Panc1 (cell line): ENCODE measurements around the gene UBE2QL1. TPM values are rescaled to one million over a fixed set of nuclear protein-coding genes. Genes with fewer than 3 reads are reported as not detected.

Source experiments
- ATAC-seq: fragments of 200-7000 bp; cut with Tn5 transposase; 2 replicates; pipeline ENCODE4 v1.9.1; 2020; ENCODE audit warnings: mild to moderate bottlenecking, moderate library complexity
- BruUV-seq: library from RNA; stranded (reverse); fragments of 400-500 nt; replicated peaks from 2 replicates; lab custom pipeline; 2021; lab: Mats Ljungman, UMichigan
- CTCF ChIA-PET: fragments of 300-600 bp; sonication (Branson Sonifier 250); formaldehyde crosslinking; loops from one replicate; lab custom pipeline; 2022; ENCODE audit warnings: antibody characterized with exemption; lab: Charles Lee
- POLR2A ChIA-PET: fragments of 300-600 bp; sonication (Branson Sonifier 250); formaldehyde crosslinking; loops from one replicate; lab custom pipeline; 2022; ENCODE audit warnings: antibody characterized with exemption; lab: Charles Lee
- DNase-seq: peaks from one replicate; pipeline ENCODE4 v3.0.0-alpha.2; 2010; ENCODE audit warnings: low read depth, low spot score
- H3K27ac ChIP-seq: 2 replicates; pipeline ENCODE4 v1.5.1; 2011; ENCODE audit warnings: mild to moderate bottlenecking, low read length, inconsistent platforms
- H3K27me3 ChIP-seq: fragments of 200-500 bp; sonication (Bioruptor generic); 2 replicates; pipeline ENCODE4 v1.6.0; 2014; ENCODE audit warnings: low read length, inconsistent platforms; ENCODE audit not compliant: control insufficient read depth, insufficient read depth
- H3K36me3 ChIP-seq: fragments of 200-500 bp; sonication (Bioruptor generic); 2 replicates; pipeline ENCODE4 v1.5.1; 2014; ENCODE audit warnings: inconsistent platforms, mild to moderate bottlenecking, low read length, moderate library complexity; ENCODE audit not compliant: control insufficient read depth, insufficient read depth
- H3K4me1 ChIP-seq: 2 replicates; pipeline ENCODE4 v1.5.1; 2011; ENCODE audit warnings: inconsistent platforms, mild to moderate bottlenecking, low read length, moderate library complexity; ENCODE audit not compliant: control insufficient read depth, insufficient read depth
- H3K4me3 ChIP-seq, 2 experiments: 2 replicates each; pipeline ENCODE4 v1.5.1; 2011 to 2012; ENCODE audit warnings: low read depth in 2 of 2, low read length in 2 of 2, mild to moderate bottlenecking in 2 of 2, inconsistent platforms in 1 of 2, moderate library complexity in 1 of 2
- H3K9me3 ChIP-seq: fragments of 200-500 bp; sonication (Bioruptor generic); 2 replicates; pipeline ENCODE4 v1.5.1; 2014; ENCODE audit warnings: low read depth, mild to moderate bottlenecking, inconsistent platforms, low read length, moderate library complexity; ENCODE audit not compliant: control insufficient read depth, insufficient read depth
- POLR2AphosphoS5 ChIP-seq: IDR thresholded peaks from 2 replicates; pipeline ENCODE4 v1.6.1; 2012; ENCODE audit warnings: mild to moderate bottlenecking, low read depth, low read length, moderate library complexity
- SIN3A ChIP-seq: IDR thresholded peaks from 2 replicates; pipeline ENCODE4 v1.6.1; 2012; ENCODE audit warnings: low read depth, mild to moderate bottlenecking, low read length, moderate library complexity, borderline replicate concordance; ENCODE audit not compliant: insufficient read depth
- TCF7L2 ChIP-seq: IDR thresholded peaks from 2 replicates; pipeline ENCODE4 v1.6.1; 2011; ENCODE audit warnings: mild to moderate bottlenecking, low read depth, low read length, inconsistent platforms
- in situ Hi-C: cut with HindIII; loops from 2 replicates; pipeline ENCODE4 v1.10.0; 2016; ENCODE audit warnings: low sequenced_read_pairs, low pct_unique_long_range_greater_than_20kb
- intact Hi-C: fragments of 100-400 bp; cut with micrococcal nuclease; formaldehyde crosslinking; loops from one replicate; pipeline ENCODE4 v1.10.0; 2022; ENCODE audit not compliant: unreplicated experiment
- total RNA-seq: library from RNA; stranded (reverse); gene quantifications from one replicate; pipeline ENCODE4 v1.2.1, GENCODE V29; 2021; ENCODE audit not compliant: unreplicated experiment
- TF ChIP-seq, protein P1 (sequence below): fragments of 450-650 bp; IDR thresholded peaks from 2 replicates; pipeline ENCODE4 v1.5.1; 2017; ENCODE audit warnings: mild to moderate bottlenecking
- TF ChIP-seq, protein P2 (sequence below), 2 experiments: IDR thresholded peaks; 2 replicates each; pipeline ENCODE4 v1.6.1; 2011 to 2012; ENCODE audit warnings: low read depth in 2 of 2, control low read depth in 1 of 2, low read length in 1 of 2, mild to moderate bottlenecking in 1 of 2, moderate library complexity in 1 of 2; ENCODE audit not compliant: insufficient read depth in 1 of 2

UBE2QL1 gene
- total RNA-seq, 1 experiment from 2014 or later, result not detected

DNA sequence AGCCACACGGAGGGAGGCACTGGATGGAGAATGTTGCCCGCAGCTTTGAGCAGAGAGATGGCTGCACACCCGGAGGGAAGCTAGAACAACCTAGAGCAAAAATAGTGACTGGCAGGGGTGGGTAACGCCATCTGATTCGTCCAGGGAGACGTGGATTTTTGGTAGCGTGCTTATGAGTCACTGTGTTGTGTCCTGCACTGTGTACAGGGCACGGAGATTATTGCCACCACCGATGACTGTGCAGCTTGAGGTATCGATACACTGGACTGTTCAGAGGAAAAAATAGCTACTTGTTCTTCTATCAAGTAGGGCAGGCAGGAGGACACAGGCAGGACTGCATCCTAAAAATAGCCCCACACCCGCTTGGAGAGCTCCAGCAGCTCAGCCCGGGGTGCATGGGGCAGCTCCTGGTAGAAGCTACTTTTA lies 6.0 kb downstream of the UBE2QL1 start:
- no peak for TF ChIP-seq TCF7L2
- TF ChIP-seq SIN3A, result no peak
- TF ChIP-seq, protein P1, sequence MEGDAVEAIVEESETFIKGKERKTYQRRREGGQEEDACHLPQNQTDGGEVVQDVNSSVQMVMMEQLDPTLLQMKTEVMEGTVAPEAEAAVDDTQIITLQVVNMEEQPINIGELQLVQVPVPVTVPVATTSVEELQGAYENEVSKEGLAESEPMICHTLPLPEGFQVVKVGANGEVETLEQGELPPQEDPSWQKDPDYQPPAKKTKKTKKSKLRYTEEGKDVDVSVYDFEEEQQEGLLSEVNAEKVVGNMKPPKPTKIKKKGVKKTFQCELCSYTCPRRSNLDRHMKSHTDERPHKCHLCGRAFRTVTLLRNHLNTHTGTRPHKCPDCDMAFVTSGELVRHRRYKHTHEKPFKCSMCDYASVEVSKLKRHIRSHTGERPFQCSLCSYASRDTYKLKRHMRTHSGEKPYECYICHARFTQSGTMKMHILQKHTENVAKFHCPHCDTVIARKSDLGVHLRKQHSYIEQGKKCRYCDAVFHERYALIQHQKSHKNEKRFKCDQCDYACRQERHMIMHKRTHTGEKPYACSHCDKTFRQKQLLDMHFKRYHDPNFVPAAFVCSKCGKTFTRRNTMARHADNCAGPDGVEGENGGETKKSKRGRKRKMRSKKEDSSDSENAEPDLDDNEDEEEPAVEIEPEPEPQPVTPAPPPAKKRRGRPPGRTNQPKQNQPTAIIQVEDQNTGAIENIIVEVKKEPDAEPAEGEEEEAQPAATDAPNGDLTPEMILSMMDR, result no peak
- TF ChIP-seq, protein P2, sequence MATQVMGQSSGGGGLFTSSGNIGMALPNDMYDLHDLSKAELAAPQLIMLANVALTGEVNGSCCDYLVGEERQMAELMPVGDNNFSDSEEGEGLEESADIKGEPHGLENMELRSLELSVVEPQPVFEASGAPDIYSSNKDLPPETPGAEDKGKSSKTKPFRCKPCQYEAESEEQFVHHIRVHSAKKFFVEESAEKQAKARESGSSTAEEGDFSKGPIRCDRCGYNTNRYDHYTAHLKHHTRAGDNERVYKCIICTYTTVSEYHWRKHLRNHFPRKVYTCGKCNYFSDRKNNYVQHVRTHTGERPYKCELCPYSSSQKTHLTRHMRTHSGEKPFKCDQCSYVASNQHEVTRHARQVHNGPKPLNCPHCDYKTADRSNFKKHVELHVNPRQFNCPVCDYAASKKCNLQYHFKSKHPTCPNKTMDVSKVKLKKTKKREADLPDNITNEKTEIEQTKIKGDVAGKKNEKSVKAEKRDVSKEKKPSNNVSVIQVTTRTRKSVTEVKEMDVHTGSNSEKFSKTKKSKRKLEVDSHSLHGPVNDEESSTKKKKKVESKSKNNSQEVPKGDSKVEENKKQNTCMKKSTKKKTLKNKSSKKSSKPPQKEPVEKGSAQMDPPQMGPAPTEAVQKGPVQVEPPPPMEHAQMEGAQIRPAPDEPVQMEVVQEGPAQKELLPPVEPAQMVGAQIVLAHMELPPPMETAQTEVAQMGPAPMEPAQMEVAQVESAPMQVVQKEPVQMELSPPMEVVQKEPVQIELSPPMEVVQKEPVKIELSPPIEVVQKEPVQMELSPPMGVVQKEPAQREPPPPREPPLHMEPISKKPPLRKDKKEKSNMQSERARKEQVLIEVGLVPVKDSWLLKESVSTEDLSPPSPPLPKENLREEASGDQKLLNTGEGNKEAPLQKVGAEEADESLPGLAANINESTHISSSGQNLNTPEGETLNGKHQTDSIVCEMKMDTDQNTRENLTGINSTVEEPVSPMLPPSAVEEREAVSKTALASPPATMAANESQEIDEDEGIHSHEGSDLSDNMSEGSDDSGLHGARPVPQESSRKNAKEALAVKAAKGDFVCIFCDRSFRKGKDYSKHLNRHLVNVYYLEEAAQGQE (IDR thresholded peaks at IDR 0.05; ENCODE audit: insufficient read depth in 1 of 2, low read depth in 2 of 2, low read length in 1 of 2), result no peak
- no peak for TF ChIP-seq POLR2AphosphoS5
- POLR2A ChIA-PET, result interaction anchor here (0.6 kb wide), 1 partner anchor 16 kb away, joined by 3 read pairs; no protein-coding TSS in a partner anchor

GRCh38 chr5:6455571-6456200 lies 7.0 kb downstream of the UBE2QL1 start:
- CTCF ChIA-PET, result no interaction called here
- ATAC-seq, result no peak
- Histone ChIP-seq H3K4me3 (no peak overlapping the region), H3K27me3 (peaks cover 39% of the 10 kb centered on the region), H3K4me1 (no peaks in the 10 kb centered on the region), H3K36me3 (no peaks in the 10 kb centered on the region), H3K9me3 (no peaks in the 10 kb centered on the region), H3K27ac (no peak overlapping the region)
- intact Hi-C loops (no loop called here), in situ Hi-C loops (no loop called here)
- TF ChIP-seq SIN3A (no peak), TCF7L2 (no peak), POLR2AphosphoS5 (no peak)
- TF ChIP-seq, protein P1, result no peak
- TF ChIP-seq, protein P2 (IDR thresholded peaks at IDR 0.05; ENCODE audit: insufficient read depth in 1 of 2, low read depth in 2 of 2, low read length in 1 of 2), result no peak
- no TSS peak for BruUV-seq
- POLR2A ChIA-PET, result no interaction called here
- no peak for DNase-seq

More for the DNA sequence above, 6.0 kb downstream of the UBE2QL1 start:
- Histone ChIP-seq H3K27me3 (peaks cover 49% of the 10 kb centered on the region), H3K4me1 (no peaks in the 10 kb centered on the region), H3K27ac (no peak overlapping the region), H3K9me3 (no peaks in the 10 kb centered on the region), H3K36me3 (no peaks in the 10 kb centered on the region), H3K4me3 (no peak overlapping the region)
- no TSS peak for BruUV-seq
- DNase-seq (no peak), ATAC-seq (no peak)
- in situ Hi-C loops (no loop called here), intact Hi-C loops (no loop called here)
- CTCF ChIA-PET, result no interaction called here
